CD4-positive, alpha-beta T cell (primary cell): Measurements from ENCODE around the gene OR1L8. TPM values are rescaled to one million over a fixed set of nuclear protein-coding genes. Genes with fewer than 3 reads are reported as not detected.

Source experiments
- ATAC-seq: fragments of 200-7000 bp; cut with Tn5 transposase; one replicate; pipeline ENCODE4 v1.10.0; 2022; ENCODE audit warnings: mild to moderate bottlenecking; ENCODE audit not compliant: poor library complexity
- CTCF ChIA-PET: fragments of 350-600 bp; sonication (Branson Sonifier 250); formaldehyde crosslinking; loops from one replicate; lab custom pipeline; 2021; ENCODE audit warnings: antibody characterized with exemption, inconsistent platforms; lab: Charles Lee
- POLR2A ChIA-PET: fragments of 350-600 bp; sonication (Branson Sonifier 250); formaldehyde crosslinking; loops from one replicate; lab custom pipeline; 2021; ENCODE audit warnings: antibody characterized with exemption, inconsistent platforms; lab: Charles Lee
- DNase-seq, 14 experiments: peaks; one replicate each; pipeline ENCODE4 v3.0.0-alpha.2; 2013 to 2020; ENCODE audit warnings: mixed read lengths in 2 of 14
- H3K27ac ChIP-seq, 2 donors: one replicate each; pipeline versions ENCODE4 v1.5.1 to v1.7.0; 2013; ENCODE audit warnings: low read length in 2 of 2, low read depth in 1 of 2, mild to moderate bottlenecking in 1 of 2
- H3K27me3 ChIP-seq, 2 experiments: 1 replicate in 1 of 2; 2 replicates in 1 of 2; pipeline versions ENCODE4 v1.6.1 to v1.7.0; 2013; ENCODE audit warnings: low read length in 2 of 2, control low read depth in 1 of 2, mild to moderate bottlenecking in 1 of 2, moderate library complexity in 1 of 2; ENCODE audit not compliant: insufficient read depth in 2 of 2, control insufficient read depth in 1 of 2
- H3K36me3 ChIP-seq: one replicate; pipeline ENCODE4 v1.6.1; 2013; ENCODE audit warnings: low read length, control low read depth; ENCODE audit not compliant: insufficient read depth
- H3K4me1 ChIP-seq: one replicate; pipeline ENCODE4 v1.6.1; 2013; ENCODE audit warnings: low read length, control low read depth; ENCODE audit not compliant: insufficient read depth
- H3K4me3 ChIP-seq: one replicate; pipeline ENCODE4 v1.5.1; 2013; ENCODE audit warnings: mild to moderate bottlenecking, low read length, moderate library complexity
- H3K9me3 ChIP-seq, 2 experiments: 1 replicate in 1 of 2; 2 replicates in 1 of 2; pipeline versions ENCODE4 v1.6.1 to v1.7.0; 2013; ENCODE audit warnings: low read length in 2 of 2, mild to moderate bottlenecking in 2 of 2, control low read depth in 1 of 2, moderate library complexity in 1 of 2; ENCODE audit not compliant: control insufficient read depth in 1 of 2, insufficient read depth in 1 of 2
- H3K27ac Mint-ChIP-seq: one replicate; pipeline ENCODE4 v1.8.0; 2020; ENCODE audit warnings: mixed read lengths
- H3K27me3 Mint-ChIP-seq: one replicate; pipeline ENCODE4 v1.8.0; 2021; ENCODE audit warnings: mixed read lengths
- H3K36me3 Mint-ChIP-seq: one replicate; pipeline ENCODE4 v1.8.0; 2021; ENCODE audit warnings: low read depth, mixed read lengths
- H3K4me1 Mint-ChIP-seq: one replicate; pipeline ENCODE4 v1.8.0; 2021; ENCODE audit warnings: low read depth, mixed read lengths
- H3K4me3 Mint-ChIP-seq: one replicate; pipeline ENCODE4 v1.8.0; 2020; ENCODE audit warnings: mild to moderate bottlenecking, mixed read lengths
- H3K9me3 Mint-ChIP-seq: one replicate; pipeline ENCODE4 v1.8.0; 2020; ENCODE audit warnings: mixed read lengths
- intact Hi-C, 2 experiments: fragments of 100-400 bp; cut with DNase I in 1 of 2; cut with micrococcal nuclease in 1 of 2; formaldehyde crosslinking; loops; one replicate each; pipeline versions ENCODE4 v1.15.1 to v1.9.0; 2023 to 2025; cut with DNase I, micrococcal nuclease
- total RNA-seq, 174 experiments: library from RNA in 2 of 174; stranded (reverse) in 2 of 174; gene quantifications; one replicate each; pipeline ENCODE4 v1.2.3 and lab custom pipeline; 2021 to 2026
- TF ChIP-seq, protein P1 (sequence below): fragments of 200-600 bp; IDR thresholded peaks from one replicate; pipeline ENCODE4 v1.8.0; 2022; ENCODE audit warnings: antibody characterized with exemption, mild to moderate bottlenecking

OR1L8 gene
- total RNA-seq, 2 experiments from 2014 or later, result not detected

DNA sequence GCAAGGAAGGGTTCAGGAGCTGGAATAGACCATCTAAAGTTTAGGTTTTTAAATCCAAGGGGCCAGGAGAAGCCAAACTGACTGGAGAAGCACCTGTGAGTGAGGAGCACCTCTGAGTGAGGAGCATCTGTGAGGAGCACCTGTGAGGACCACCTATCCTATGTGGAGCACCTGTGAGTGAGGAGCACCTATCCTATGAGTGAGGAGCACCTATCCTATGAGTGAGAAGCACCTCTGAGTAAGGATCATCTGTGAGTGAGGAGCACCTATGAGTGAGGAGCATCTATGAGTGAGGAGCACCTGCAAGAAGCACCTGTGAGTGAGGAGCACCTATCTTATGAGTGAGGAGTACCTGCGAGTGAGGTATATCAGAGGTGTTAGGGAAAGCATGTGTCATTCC is 23.4 kb upstream of the OR1L8 start:
- no peaks in the 10 kb centered on the region for H3K36me3 Mint-ChIP-seq
- H3K27ac Mint-ChIP-seq, result no peak overlapping the region
- intact Hi-C loops, result no loop called here
- no peaks in the 10 kb centered on the region for H3K9me3 Mint-ChIP-seq
- H3K36me3 ChIP-seq, result no peaks in the 10 kb centered on the region
- H3K27ac ChIP-seq, result no peak overlapping the region
- ATAC-seq (no peak), DNase-seq (no peak)
- CTCF ChIA-PET, result no interaction called here
- POLR2A ChIA-PET, result no interaction called here
- H3K27me3 ChIP-seq, result peaks cover 3 to 12% of the 10 kb centered on the region in 2 experiments
- no peak overlapping the region for H3K4me3 ChIP-seq
- H3K27me3 Mint-ChIP-seq, result peaks cover 25% of the 10 kb centered on the region
- peaks cover 0 to 3% of the 10 kb centered on the region in 2 experiments for H3K9me3 ChIP-seq
- no peaks in the 10 kb centered on the region for H3K4me1 ChIP-seq
- no peak overlapping the region for H3K4me3 Mint-ChIP-seq
- no peaks in the 10 kb centered on the region for H3K4me1 Mint-ChIP-seq
- TF ChIP-seq, protein P1, sequence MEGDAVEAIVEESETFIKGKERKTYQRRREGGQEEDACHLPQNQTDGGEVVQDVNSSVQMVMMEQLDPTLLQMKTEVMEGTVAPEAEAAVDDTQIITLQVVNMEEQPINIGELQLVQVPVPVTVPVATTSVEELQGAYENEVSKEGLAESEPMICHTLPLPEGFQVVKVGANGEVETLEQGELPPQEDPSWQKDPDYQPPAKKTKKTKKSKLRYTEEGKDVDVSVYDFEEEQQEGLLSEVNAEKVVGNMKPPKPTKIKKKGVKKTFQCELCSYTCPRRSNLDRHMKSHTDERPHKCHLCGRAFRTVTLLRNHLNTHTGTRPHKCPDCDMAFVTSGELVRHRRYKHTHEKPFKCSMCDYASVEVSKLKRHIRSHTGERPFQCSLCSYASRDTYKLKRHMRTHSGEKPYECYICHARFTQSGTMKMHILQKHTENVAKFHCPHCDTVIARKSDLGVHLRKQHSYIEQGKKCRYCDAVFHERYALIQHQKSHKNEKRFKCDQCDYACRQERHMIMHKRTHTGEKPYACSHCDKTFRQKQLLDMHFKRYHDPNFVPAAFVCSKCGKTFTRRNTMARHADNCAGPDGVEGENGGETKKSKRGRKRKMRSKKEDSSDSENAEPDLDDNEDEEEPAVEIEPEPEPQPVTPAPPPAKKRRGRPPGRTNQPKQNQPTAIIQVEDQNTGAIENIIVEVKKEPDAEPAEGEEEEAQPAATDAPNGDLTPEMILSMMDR, result no peak

DNA sequence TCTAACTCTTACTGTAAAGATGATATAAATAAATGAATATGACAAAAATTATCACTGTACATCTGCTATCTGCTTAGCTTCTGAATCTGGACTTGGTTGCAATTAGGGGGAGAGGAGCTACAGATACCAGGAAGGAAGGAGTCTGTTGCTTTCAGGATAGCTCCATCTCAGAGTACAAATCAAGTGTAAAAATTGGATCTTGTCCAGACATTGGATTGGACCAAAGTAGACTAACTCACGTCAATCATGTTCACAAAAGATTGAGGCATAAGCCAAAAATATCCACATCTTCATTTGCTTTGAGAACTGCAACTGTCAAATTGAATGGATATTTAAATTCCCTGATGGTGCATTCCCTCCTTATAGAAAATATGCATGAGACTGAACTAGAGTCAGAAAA is 22.5 kb upstream of the OR1L8 start:
- no peak overlapping the region for H3K4me3 ChIP-seq
- H3K27me3 Mint-ChIP-seq, result peaks cover 21% of the 10 kb centered on the region
- H3K4me1 Mint-ChIP-seq, result no peaks in the 10 kb centered on the region
- peaks cover 3% of the 10 kb centered on the region for H3K9me3 Mint-ChIP-seq
- DNase-seq (no peak), ATAC-seq (no peak)
- TF ChIP-seq, protein P1, result no peak
- ChIA-PET CTCF (no interaction called here), POLR2A (no interaction called here)
- intact Hi-C loops, result no loop called here
- H3K36me3 ChIP-seq, result no peaks in the 10 kb centered on the region
- H3K4me1 ChIP-seq, result no peaks in the 10 kb centered on the region
- no peak overlapping the region for H3K27ac Mint-ChIP-seq
- no peak overlapping the region for H3K4me3 Mint-ChIP-seq
- peaks cover 3% of the 10 kb centered on the region in 2 experiments for H3K9me3 ChIP-seq
- H3K27me3 ChIP-seq, result peaks cover 3 to 12% of the 10 kb centered on the region in 2 experiments
- H3K36me3 Mint-ChIP-seq, result no peaks in the 10 kb centered on the region
- H3K27ac ChIP-seq, result no peak overlapping the region

DNA sequence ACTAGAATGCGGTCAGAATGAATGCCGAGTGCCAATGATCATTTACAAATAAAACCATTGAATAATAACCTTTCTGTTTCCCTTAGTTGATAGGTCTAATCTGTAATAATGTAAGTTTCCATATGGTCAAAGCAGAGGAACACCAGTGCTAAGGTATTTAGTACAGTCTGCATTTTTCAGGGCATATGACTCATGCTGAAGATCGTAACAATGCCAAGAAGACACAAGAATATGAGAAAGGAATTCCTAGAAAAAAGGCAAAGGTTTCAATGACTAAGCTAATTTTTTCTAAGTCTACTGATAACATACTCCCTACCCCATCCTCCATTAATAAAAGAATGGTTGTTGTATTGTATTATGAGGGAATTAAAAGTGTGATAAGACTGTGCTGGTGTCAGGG is 2.8 kb downstream of the OR1L8 start:
- no peak for ATAC-seq
- intact Hi-C loops, result no loop called here
- ChIA-PET POLR2A (no interaction called here), CTCF (no interaction called here)
- H3K4me1 Mint-ChIP-seq, result no peaks in the 10 kb centered on the region
- no peak for DNase-seq
- TF ChIP-seq, protein P1, result no peak
- no peak overlapping the region for H3K4me3 Mint-ChIP-seq
- Histone ChIP-seq H3K9me3 (peaks cover 0 to 4% of the 10 kb centered on the region in 2 experiments), H3K4me3 (no peak overlapping the region), H3K36me3 (no peaks in the 10 kb centered on the region), H3K27ac (no peak overlapping the region), H3K4me1 (no peaks in the 10 kb centered on the region), H3K27me3 (no peaks in the 10 kb centered on the region)
- H3K27me3 Mint-ChIP-seq, result peaks cover 15% of the 10 kb centered on the region
- no peaks in the 10 kb centered on the region for H3K9me3 Mint-ChIP-seq
- no peak overlapping the region for H3K27ac Mint-ChIP-seq
- H3K36me3 Mint-ChIP-seq, result no peaks in the 10 kb centered on the region
